HG03558 (cell line): ENCODE measurements around the gene NELFB.
"Not testable (repeated sequence)": the region's sequence is repeated elsewhere in the genome, so short reads cannot be mapped to it uniquely, and the experiment has no call there.

Experiments used
- ATAC-seq: cut with Tn5 transposase; IDR thresholded peaks from one replicate; pipeline ENCODE4 v1.9.1; 2021; ENCODE audit warnings: moderate number of reproducible peaks; ENCODE audit not compliant: unreplicated experiment; ENCODE audit errors: extremely low read depth

NELFB gene

GRCh38 chr9:137234055-137234697 lies 21.0 kb upstream of the NELFB start:
- no peak for ATAC-seq

- ATAC-seq: no peak
Observed at GRCh38 chr9:137234758-137235423, 20.2 kb upstream of the NELFB start.

- ATAC-seq: no peak
Observed at GRCh38 chr9:137235424-137236237, 19.5 kb upstream of the NELFB start.

DNA sequence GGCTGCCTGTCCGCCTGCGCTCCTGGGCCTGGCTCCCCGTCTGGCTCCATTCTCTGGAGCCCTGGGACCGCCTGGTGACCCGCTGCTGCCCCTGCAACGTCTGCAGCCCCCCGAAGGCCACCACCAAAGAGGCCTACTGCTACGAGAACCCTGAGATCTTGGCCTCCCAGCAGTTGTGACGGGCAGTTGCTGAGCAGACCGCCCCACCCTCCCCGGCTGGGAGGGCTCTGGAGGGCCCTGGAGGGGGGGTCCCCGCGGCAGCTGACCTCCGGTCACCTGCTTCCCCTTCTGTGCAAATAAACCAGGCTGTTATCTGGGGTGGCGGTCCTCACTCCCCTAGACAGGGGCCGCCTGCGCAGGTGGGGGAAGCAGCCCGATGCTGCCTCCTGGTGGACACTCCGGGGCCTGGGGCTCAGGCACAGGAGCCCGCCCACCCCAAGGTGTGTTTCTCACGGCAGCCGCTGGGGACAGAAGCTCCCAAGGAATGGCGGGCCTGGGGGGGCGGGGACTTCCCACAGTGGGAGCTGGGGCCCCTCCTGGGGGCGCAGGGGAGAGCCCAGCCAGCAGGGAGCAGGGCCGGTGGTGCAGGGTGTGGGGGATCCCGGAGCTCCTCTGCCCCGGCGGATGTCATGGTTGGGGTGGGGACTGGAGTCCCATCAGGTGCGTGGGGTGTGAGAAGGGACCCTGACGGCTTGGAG lies 18.7 kb upstream of the NELFB start:
- no peak for ATAC-seq

GRCh38 chr9:137236936-137237421 lies 18.1 kb upstream of the NELFB start:
- no peak for ATAC-seq

DNA sequence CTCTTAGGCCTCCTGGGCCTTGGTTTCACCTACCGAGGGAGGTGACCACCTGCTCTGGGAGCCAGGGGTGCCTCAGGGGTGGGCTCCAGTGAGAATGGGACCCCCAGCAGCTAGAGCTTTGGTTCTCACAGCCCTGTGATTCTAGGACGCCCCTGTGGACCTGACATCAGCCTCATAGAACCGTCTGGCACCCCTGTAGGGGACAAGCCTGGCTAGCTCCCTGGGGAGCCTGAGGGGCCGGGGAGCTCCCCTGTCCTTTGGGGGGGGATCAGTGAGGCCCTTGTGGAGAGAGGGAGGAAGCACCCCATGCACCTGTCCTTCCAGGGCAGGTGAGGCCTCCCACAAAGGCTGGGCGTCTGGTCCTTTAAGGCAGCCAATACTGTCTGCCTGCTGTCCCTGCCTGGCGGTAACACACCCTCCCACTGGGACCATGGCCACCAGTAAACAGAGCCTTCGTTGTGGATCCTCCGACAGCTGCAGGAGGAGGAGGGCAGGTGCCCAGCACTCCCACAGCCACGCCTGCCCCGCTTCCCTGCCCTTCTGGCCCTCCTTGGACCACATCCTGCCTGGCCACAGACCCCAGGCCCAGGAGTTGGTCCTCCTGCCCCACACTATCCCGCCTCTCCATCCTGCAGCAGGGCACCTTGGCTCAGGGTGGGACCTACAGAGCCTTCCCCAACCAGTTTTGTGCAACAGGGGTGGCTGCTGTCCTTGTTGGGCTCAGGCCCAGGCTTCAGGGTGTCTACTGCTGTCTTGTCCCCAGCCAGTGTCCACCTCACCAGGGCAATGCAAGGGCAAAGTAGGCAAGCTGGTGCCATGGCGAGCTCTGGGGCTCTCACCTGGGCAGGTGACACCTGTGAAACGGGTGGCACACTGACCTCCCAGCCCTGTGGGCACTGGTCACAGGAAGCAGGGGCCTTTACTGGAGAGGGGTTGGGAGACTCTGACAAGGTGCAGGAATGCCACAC lies 17.1 kb upstream of the NELFB start:
- ATAC-seq: no peak

- ATAC-seq: not testable (repeated sequence)
Observed at GRCh38 chr9:137239541-137240200, 15.5 kb upstream of the NELFB start.

DNA sequence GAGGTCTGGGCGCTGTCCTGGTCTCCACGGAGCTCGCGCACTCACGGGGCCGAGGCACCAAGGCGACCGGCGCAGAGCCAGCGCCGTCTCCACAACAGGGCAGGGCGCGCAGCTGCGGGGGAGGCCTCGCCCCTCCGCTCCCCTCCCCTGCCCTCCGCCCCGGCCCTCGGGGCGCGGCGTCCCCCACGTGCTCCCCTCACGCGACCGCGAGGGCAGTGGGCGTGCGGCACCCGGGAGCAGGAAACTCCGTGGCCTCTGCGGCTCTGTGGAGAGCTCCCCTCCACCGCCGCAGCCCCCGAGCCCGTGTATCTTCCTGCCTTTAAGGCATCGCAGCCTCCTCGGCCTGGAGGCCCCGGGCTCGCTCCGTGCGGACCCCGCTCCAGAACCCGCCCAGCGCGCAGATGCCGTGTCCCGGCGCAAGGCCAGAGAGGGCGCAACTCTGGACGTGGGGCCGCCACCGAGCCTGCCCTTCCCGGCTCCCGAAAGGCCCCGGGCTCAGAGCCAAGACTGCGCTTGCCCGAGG lies 14.7 kb upstream of the NELFB start:
- ATAC-seq: peak; percentile 5

- ATAC-seq: peak; percentile 46
Observed at GRCh38 chr9:137240841-137241489, 14.2 kb upstream of the NELFB start, which contains the start of gene TUBB4B. TSS of gene TUBB4B (plus strand) at chr9:137241287. CDS start at chr9:137241361, 74 bp downstream.

DNA sequence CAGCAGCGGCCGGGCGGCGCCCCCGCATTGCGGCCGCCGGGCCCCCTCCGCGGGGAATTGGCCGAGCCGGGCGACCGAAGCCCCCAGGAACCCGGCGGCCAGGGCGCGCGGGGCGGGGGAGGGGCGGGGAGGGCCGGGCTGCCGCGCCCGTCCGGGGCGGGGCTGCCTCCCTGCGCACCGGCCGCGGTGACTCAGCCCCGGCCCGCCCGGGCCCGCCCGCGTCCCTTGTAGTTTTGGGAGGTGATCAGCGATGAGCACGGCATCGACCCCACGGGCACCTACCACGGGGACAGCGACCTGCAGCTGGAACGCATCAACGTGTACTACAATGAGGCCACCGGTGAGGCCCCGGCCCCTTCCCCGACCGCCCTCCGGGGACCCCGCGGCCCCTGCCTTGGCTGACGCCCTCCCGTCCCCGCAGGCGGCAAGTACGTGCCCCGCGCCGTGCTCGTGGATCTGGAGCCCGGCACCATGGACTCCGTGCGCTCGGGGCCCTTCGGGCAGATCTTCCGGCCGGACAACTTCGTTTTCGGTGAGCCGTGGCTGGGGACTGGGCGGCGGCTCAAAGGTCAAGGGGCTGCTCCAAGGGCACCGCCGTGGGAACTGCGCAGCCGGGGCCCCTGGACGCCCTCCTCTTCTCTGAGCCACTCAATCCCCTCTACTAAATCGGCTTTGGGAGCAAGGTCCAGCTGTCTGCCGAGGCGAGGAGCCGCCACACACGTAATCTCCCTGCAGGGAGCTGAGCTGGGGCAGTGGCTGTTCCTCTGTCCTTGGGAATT lies 13.4 kb upstream of the NELFB start:
- ATAC-seq: no peak

GRCh38 chr9:137242269-137243203 lies 12.6 kb upstream of the NELFB start:
- no peak for ATAC-seq

GRCh38 chr9:137243266-137243625 lies 11.9 kb upstream of the NELFB start:
- not testable (repeated sequence) for ATAC-seq

GRCh38 chr9:137243626-137244485 lies 11.3 kb upstream of the NELFB start:
- ATAC-seq: no peak

GRCh38 chr9:137244486-137245449 lies 10.4 kb upstream of the NELFB start:
- ATAC-seq: no peak
